ENCODE results near the gene PARD3. TPM values are rescaled to one million over a fixed set of nuclear protein-coding genes. Genes with fewer than 3 reads are reported as not detected.

PARD3 gene
- polyA plus RNA-seq, 3 donors, result 0.51 TPM; not detected in 2

DNA sequence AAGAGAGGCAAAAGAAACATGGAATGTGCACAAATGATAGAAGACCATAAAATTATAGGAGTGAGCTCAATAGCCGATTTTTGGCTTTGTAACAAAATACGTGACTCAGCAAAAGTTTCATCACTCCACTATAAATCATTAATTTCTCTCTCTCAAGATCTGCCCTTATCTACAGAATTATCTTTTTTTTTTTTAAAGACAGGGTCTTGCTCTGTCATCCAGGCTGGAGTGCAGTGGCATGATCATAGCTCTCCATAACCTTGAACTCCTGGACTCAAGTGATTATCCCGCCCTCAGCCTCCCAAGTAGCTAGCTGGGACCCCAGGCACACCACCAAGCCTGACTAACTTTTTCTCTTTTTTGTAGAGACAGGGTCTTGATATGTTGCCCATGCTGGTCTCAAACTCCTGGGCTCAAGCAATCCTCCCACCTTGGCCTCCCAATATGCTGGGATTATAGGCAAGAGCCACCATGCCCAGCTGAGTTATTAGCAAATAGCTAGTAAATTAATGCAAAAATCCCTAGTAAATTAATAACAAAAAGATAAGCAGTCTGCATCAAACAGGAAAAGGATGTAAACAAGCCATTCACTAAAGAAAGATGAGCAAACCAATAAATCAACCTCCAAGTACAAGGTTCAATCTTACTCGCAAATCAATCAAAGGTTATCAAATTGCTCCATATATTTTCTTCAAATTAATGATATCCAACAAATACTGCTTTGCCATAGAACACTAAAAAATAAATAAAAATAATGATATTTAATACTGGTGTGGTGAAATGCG is 450.7 kb downstream of the PARD3 start:
- Histone ChIP-seq H4K20me1 (ENCODE audit: insufficient read depth, low read length) (no peaks in the 10 kb centered on the region), H3K27ac (ENCODE audit: low read depth in 1 of 2, low read length in 2 of 2) (no peak overlapping the region), H3K4me2 (replicated peaks; ENCODE audit: extremely low read depth, low read length, poor library complexity, severe bottlenecking) (no peak overlapping the region), H3K4me3 (replicated peaks in 1 of 3; ENCODE audit: low read depth in 2 of 3, low read length in 3 of 3) (no peak overlapping the region), H3K4me1 (ENCODE audit: control insufficient read depth in 1 of 2, insufficient read depth in 2 of 2, low read length in 2 of 2) (no peaks in the 10 kb centered on the region), H3K27me3 (ENCODE audit: control insufficient read depth in 2 of 2, insufficient read depth in 2 of 2, low read length in 2 of 2) (no peaks in the 10 kb centered on the region), H3K9me3 (replicated peaks in 1 of 2; ENCODE audit: control insufficient read depth in 1 of 2, insufficient read depth in 1 of 2, low read length in 2 of 2) (no peaks in the 10 kb centered on the region), H3K36me3 (replicated peaks in 1 of 2; ENCODE audit: control insufficient read depth in 1 of 2, insufficient read depth in 2 of 2, low read length in 2 of 2) (no peaks in the 10 kb centered on the region), H3K79me2 (ENCODE audit: insufficient read depth, low read length) (no peaks in the 10 kb centered on the region), H3K9ac (ENCODE audit: insufficient read depth, low read length, poor library complexity, severe bottlenecking) (no peak overlapping the region), H2AFZ (ENCODE audit: insufficient read depth, low read depth, low read length, poor library complexity, severe bottlenecking) (no peak overlapping the region)
- WGBS (ENCODE audit: insufficient coverage), result no CpG with 5 or more reads among the region's 5 CpGs
- no peaks in the 10 kb centered on the region for H3K36me3 Mint-ChIP-seq
- H3K4me1 Mint-ChIP-seq, result no peaks in the 10 kb centered on the region
- H3K4me3 Mint-ChIP-seq, result no peak overlapping the region
- peaks cover 0 to 2% (median 0%) of the 10 kb centered on the region in 3 donors for H3K27me3 Mint-ChIP-seq (ENCODE audit: low read depth in 3 of 3)
- TF ChIP-seq CTCF (IDR thresholded peaks at IDR 0.05), result no peak
- no peak for DNase-seq
- intact Hi-C loops (cut with micrococcal nuclease), result no loop called here
- H3K9me3 Mint-ChIP-seq, result peaks cover 1 to 10% (median 4%) of the 10 kb centered on the region in 7 donors
- no peak overlapping the region for H3K27ac Mint-ChIP-seq

- Mint-ChIP-seq H3K27ac (no peak overlapping the region), H3K4me1 (no peaks in the 10 kb centered on the region), H3K9me3 (peaks cover 0 to 2% (median 0%) of the 10 kb centered on the region in 7 donors), H3K4me3 (no peak overlapping the region), H3K27me3 (ENCODE audit: low read depth in 3 of 3) (no peaks in the 10 kb centered on the region), H3K36me3 (no peaks in the 10 kb centered on the region)
- Histone ChIP-seq H3K4me2 (replicated peaks; ENCODE audit: extremely low read depth, low read length, poor library complexity, severe bottlenecking) (no peak overlapping the region), H2AFZ (ENCODE audit: insufficient read depth, low read depth, low read length, poor library complexity, severe bottlenecking) (no peak overlapping the region), H3K9ac (ENCODE audit: insufficient read depth, low read length, poor library complexity, severe bottlenecking) (no peak overlapping the region), H3K4me3 (replicated peaks in 1 of 3; ENCODE audit: low read depth in 2 of 3, low read length in 3 of 3) (no peak overlapping the region), H3K9me3 (replicated peaks in 1 of 2; ENCODE audit: control insufficient read depth in 1 of 2, insufficient read depth in 1 of 2, low read length in 2 of 2) (no peaks in the 10 kb centered on the region), H3K4me1 (ENCODE audit: control insufficient read depth in 1 of 2, insufficient read depth in 2 of 2, low read length in 2 of 2) (no peaks in the 10 kb centered on the region), H3K27me3 (ENCODE audit: control insufficient read depth in 2 of 2, insufficient read depth in 2 of 2, low read length in 2 of 2) (no peaks in the 10 kb centered on the region), H4K20me1 (ENCODE audit: insufficient read depth, low read length) (no peaks in the 10 kb centered on the region), H3K79me2 (ENCODE audit: insufficient read depth, low read length) (no peaks in the 10 kb centered on the region), H3K27ac (ENCODE audit: low read depth in 1 of 2, low read length in 2 of 2) (no peak overlapping the region), H3K36me3 (replicated peaks in 1 of 2; ENCODE audit: control insufficient read depth in 1 of 2, insufficient read depth in 2 of 2, low read length in 2 of 2) (no peaks in the 10 kb centered on the region)
- intact Hi-C loops (cut with micrococcal nuclease), result no loop called here
- TF ChIP-seq CTCF (IDR thresholded peaks at IDR 0.05), result no peak
- 96% methylated on average over 2 of the region's 3 CpGs for WGBS (ENCODE audit: insufficient coverage)
- no peak for DNase-seq
These were observed 454.1 kb downstream of the PARD3 start for GRCh38 chr10:34360984-34361383.

Data from CD14-positive monocyte (primary cell).